Stimulated activated CD4-positive, alpha-beta T cell treated with anti-CD3 and anti-CD28 coated beads, Interleukin-1b, Interleukin-23, amount 100 ng/mL, for 48 hours (primary cell): ENCODE data around the gene ROBO1.
"Not testable (repeated sequence)": the region's sequence is repeated elsewhere in the genome, so short reads cannot be mapped to it uniquely, and the experiment has no call there.

Source experiments
- DNase-seq: peaks from one replicate; pipeline ENCODE4 v3.0.0-alpha.2; 2020

ROBO1 gene

GRCh38 chr3:78757731-78758130 lies 1010.1 kb downstream of the ROBO1 start:
- DNase-seq: no peak

DNA sequence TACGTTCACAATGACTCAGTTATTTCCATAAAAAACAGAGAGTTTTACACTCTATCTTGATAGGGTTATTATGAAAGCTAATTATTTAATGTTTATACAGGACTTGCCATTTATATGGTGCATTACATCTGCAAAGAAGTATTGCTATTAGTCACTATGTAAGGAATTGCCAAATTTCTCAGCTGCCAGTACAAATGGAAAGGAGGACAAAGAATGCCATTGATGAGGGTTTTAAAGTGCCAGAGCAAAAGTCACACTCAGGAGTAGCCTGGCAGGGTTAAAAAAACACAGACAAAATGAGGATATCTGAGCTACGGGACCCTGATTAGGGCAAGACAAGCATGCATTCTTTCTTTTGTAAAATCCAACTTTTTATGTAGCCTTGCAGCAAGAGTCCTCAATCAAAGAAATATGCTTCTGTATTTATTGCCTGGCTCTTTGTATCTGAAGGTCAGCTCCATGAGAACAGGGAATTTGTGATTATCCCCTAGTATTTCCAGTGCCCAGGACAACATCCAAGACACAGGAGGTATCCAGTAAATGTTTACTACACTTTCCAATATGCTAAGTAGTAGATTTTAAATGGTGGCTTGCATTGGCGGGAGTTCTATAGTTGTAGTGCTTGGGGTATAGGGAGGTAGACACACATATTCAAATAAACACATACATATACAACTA lies 1013.6 kb downstream of the ROBO1 start:
- DNase-seq: no peak

GRCh38 chr3:78751266-78751665 lies 1016.5 kb downstream of the ROBO1 start:
- DNase-seq: no peak

DNA sequence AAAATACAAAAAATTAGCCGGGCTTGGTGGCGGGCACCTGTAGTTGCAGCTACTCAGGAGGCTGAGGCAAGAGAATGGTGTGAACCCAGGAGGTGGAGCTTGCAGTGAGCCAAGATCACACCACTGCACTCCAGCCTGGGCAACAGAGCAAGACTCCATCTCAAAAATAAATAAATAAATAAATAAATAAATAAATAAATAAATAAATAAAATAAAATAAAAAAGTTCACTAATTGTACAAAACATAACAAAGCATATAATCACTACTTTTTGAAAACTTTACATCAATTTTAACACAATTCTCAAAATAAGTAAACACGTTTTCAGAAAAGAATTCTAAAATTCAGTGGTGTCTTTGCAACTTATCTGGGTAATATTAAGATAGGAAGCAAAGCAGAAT lies 1017.5 kb downstream of the ROBO1 start:
- DNase-seq: not testable (repeated sequence)

- DNase-seq: no peak
These were observed 1018.7 kb downstream of the ROBO1 start for GRCh38 chr3:78749056-78749455.

DNA sequence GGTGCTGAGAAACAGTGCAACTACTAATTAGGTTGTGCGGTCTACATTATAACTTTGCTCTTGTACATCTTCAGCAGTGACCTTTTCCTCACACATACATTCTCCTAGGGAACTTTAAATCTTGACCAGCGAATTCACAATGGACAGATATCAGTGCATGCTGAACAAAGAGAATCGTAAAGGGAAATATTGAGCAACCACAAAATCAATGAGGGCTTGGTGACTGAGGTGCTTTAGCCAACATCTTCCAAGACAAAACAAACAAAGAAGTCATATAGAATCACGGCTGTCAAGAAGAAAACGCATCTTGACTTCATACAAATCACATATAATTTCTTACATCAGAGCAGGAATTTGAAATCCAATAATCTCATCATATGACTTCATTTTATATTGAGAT lies 1022.0 kb downstream of the ROBO1 start:
- DNase-seq: no peak

GRCh38 chr3:78742491-78742890 lies 1025.3 kb downstream of the ROBO1 start:
- no peak for DNase-seq

- no peak for DNase-seq
These were observed 1025.8 kb downstream of the ROBO1 start for GRCh38 chr3:78742041-78742440.

DNA sequence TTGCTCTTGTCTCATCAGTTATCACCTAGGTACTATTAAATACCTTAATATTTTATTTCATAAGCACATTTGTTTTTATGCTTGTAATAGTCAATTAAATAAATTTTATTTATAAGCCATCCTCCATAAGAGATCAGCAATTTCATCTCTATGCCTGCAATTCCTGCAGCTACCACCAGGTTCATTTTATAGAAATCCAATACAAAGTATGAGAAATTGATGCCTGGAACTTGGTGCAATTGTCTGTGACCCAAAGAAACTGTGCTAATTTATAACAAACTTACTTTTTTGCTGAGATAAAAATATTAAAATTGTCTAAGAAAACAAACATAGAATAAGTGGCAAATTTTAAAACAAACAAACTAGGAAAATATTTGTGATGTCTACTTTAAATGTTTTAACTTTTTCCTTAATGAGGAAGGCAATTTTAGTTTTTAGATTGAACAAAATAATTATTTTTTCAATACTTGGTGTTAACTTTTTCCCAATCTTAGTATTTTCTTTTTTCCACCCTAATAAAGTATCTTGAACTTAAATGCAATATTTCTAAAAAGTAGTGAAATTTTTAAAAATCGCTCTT lies 1026.6 kb downstream of the ROBO1 start:
- no peak for DNase-seq

DNA sequence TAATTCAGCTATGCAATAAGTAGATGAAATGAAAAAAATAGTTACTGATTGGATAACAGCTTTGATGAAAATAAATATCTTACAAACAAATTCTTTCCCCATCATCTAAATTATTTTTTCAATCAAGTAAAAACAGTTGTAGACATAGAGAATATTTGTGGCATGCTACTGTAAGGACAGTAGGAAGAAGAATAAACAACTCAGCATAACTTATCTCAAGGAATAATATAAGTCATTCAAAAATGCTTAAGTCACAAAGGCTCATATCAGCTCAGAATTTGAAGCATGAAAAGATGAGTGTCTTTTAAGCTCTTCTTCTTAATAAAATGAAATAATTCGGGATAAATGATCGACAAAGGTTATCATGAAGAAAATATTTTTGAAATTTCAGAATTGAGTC lies 1029.0 kb downstream of the ROBO1 start:
- no peak for DNase-seq

GRCh38 chr3:78737988-78738387 lies 1029.8 kb downstream of the ROBO1 start:
- no peak for DNase-seq

DNA sequence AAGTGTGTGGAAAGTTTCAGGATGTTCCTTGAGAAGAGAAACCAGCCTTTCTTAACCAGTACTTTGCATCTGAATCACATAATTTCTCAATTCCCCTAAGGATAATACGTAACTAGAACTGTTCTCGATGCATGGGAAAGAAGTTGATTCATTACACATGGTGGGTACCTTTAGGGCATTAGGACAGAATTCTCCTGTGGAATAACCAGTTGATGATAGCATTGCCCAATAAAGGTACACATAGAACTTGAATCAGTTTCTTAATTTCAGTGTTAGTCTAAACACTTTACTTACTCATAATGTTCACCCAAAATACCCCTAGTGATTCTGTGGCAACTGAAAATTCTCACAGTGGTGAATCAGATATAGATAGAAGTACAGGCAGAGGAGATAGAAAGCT lies 1030.9 kb downstream of the ROBO1 start:
- DNase-seq: no peak

- DNase-seq: no peak
These were observed 1033.7 kb downstream of the ROBO1 start for GRCh38 chr3:78734048-78734637.

- DNase-seq: no peak
These were observed 1034.9 kb downstream of the ROBO1 start for GRCh38 chr3:78732893-78733292.

- no peak for DNase-seq
These were observed 1035.3 kb downstream of the ROBO1 start for GRCh38 chr3:78732471-78732870.

DNA sequence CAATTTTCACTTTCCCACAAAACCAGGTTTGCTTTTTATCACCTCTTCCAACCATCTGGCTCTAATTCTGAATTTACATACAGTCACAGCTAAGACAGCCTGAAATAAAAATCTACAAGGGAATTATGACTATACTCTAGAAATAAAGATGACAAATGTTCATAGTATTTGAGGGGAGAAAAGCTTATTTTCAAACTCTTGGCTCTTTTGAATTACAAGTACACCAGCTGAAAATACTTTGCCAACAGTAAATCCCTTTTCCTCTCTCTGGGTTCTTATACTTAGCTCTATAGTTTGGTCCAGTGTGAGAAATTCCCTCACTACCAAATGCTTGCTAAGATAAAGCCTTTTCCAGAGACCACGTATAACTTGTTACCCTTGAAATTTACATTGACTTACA lies 1037.9 kb downstream of the ROBO1 start:
- no peak for DNase-seq

GRCh38 chr3:78728406-78729145 lies 1039.2 kb downstream of the ROBO1 start:
- no peak for DNase-seq

DNA sequence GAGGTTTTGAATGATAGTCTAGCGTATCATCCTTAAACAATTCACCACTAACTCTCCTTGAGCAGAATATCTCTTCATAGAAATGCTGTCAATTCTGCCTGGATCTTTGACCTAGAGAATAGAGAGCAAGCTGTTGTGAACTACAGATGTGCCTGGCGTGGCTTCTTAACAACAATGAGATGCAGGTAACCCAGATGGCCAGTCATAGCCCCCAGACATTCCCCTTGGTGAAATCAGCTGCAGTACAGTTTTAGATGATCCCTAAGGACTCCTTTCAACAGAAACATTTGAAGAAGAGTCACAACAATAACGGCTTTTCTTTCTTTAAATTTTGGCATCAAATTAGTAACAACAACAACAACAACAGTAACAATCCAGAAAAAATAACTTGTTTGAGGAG lies 1041.3 kb downstream of the ROBO1 start:
- no peak for DNase-seq

DNA sequence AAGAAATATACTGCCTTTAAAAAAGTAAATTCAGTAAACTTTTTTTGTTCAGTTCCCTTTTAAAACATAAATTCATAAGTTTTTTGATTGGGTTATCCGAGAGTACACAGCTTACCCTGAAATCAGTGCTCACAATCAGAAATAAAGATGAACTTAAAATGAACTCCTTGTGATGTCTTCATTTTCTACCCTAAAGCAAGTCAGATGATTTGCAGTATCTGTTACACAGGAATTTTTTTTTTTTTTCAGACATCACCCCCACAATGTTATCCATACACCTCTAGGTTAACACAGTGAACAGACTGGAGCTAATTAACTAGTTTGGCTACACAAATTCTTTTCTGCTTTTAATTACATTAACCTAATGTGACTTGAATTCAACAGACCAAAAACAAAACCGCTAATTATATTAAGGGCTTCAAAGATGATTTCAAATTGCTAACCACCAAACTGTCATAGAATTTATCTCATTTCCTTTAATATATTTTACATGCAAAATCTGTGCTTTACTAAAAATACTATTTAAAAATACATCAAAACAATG lies 1042.0 kb downstream of the ROBO1 start:
- DNase-seq: no peak

DNA sequence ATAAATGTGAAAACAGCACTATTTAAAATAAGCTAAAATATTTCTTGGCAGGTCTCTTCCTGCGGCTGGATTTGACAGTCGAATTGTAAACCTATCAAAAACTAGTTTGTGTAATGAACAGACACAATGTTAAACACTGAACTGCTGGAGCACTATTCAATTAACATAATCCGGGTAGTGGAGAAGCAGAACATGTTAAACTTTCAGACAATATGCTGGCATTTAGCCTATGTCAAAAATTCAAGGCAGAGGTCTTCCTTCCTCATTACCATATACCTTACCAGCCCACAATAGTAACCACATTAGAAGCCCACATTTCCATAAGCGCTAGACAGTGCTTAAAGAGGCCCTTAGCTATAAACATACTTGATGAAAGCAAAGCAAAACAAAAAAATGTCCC lies 1042.9 kb downstream of the ROBO1 start:
- DNase-seq: no peak

- DNase-seq: not testable (repeated sequence)
These were observed 1043.4 kb downstream of the ROBO1 start for GRCh38 chr3:78724364-78724763.

GRCh38 chr3:78721771-78722543 lies 1045.8 kb downstream of the ROBO1 start:
- no peak for DNase-seq

- no peak for DNase-seq
These were observed 1049.1 kb downstream of the ROBO1 start for GRCh38 chr3:78718707-78719106.
